ENCODE results near the gene TRAPPC11. TPM values are rescaled to one million over a fixed set of nuclear protein-coding genes. Genes with fewer than 3 reads are reported as not detected.

The TRAPPC11 gene
- total RNA-seq, 2 donors from 2014 or later = 41.6 to 65.3 TPM

DNA sequence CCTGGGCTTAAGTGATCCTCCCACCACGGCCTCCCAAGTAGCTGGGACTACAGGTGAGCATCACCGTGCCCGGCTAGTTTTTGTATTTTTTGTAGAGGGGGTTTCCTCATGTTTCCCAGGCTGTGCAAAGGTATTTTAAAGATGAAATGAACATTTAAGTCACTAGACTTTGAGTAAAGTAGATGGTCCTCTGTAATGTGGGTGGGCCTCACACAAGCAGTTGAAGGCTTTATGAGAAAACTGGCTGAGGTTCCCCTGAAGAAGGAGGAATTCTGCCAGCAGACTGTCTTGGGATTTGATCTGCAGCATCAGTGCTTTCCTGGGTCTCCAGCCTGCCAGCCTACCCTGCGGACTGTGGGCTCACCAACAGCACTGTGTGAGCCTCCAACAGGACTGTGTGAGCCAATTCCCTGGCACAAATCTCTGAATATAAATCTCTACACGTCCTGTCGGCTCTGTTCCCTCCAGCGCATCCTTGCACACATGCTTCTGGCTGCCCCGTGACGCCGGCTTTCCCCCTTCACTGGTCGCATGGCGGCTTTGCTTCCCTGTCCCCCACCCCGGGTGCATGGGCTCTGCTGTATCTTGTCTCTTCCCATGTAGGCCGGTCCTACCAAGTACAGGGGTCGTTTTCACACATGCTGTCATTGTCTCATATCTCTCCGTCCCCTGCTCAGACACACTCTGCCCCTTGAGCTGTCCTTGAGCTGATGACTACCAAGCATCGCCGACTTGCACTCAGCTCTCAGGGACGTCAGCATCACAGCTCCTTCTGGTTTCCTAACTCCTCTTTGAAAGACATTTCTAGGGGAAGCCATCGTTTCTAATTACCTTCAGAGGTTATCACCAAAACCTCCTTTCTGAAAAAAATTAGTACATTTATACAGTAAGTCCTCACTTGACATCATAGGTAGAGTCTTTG, 46.5 kb upstream of the TRAPPC11 start:
- TF ChIP-seq, protein P1, sequence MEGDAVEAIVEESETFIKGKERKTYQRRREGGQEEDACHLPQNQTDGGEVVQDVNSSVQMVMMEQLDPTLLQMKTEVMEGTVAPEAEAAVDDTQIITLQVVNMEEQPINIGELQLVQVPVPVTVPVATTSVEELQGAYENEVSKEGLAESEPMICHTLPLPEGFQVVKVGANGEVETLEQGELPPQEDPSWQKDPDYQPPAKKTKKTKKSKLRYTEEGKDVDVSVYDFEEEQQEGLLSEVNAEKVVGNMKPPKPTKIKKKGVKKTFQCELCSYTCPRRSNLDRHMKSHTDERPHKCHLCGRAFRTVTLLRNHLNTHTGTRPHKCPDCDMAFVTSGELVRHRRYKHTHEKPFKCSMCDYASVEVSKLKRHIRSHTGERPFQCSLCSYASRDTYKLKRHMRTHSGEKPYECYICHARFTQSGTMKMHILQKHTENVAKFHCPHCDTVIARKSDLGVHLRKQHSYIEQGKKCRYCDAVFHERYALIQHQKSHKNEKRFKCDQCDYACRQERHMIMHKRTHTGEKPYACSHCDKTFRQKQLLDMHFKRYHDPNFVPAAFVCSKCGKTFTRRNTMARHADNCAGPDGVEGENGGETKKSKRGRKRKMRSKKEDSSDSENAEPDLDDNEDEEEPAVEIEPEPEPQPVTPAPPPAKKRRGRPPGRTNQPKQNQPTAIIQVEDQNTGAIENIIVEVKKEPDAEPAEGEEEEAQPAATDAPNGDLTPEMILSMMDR (IDR thresholded peaks at IDR 0.05) = no peak
- no peak overlapping the region for H3K4me3 ChIP-seq
- no peaks in the 10 kb centered on the region for H3K9me3 ChIP-seq
- DNase-seq (ENCODE audit: low spot score) (no peak), ATAC-seq (ENCODE audit: insufficient number of reproducible peaks, low FRiP score, low read depth) (no peak)
- H3K36me3 ChIP-seq = no peaks in the 10 kb centered on the region
- H3K27ac ChIP-seq = no peak overlapping the region
- H3K27me3 ChIP-seq (replicated peaks; ENCODE audit: insufficient read depth) = no peaks in the 10 kb centered on the region
- H3K4me1 ChIP-seq (ENCODE audit: control insufficient read depth in 1 of 2, low read depth in 2 of 2) = peaks cover 0 to 6% of the 10 kb centered on the region in 2 donors

DNA sequence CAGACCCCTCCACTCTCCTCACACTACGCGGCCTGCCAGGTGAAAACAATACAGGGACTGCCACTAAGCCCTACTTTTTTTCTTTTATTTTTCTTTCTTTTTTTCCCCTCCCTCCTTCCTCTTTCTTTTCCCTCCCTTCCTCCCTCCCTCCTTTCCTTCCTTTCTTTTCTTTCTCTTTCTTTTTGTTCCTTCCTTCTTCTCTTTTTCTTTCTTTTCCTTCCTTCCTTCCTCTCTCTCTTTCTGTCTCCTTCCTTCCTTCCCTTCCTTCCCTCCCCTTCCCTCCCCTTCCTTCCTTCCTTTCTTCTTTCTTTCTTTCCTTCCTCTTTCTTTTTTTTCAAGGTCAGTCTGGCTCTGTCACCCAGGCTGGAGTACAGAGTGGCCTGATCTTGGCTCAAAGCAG, 42.0 kb upstream of the TRAPPC11 start:
- TF ChIP-seq, protein P1 (IDR thresholded peaks at IDR 0.05) = no peak
- no peaks in the 10 kb centered on the region for H3K36me3 ChIP-seq
- H3K9me3 ChIP-seq = no peaks in the 10 kb centered on the region
- no peak overlapping the region for H3K27ac ChIP-seq
- DNase-seq (ENCODE audit: low spot score) (no peak), ATAC-seq (ENCODE audit: insufficient number of reproducible peaks, low FRiP score, low read depth) (no peak)
- no peak overlapping the region for H3K4me3 ChIP-seq
- H3K4me1 ChIP-seq (ENCODE audit: control insufficient read depth in 1 of 2, low read depth in 2 of 2) = no peaks in the 10 kb centered on the region
- H3K27me3 ChIP-seq (replicated peaks; ENCODE audit: insufficient read depth) = no peaks in the 10 kb centered on the region

- Histone ChIP-seq H3K27ac (no peak overlapping the region), H3K4me3 (no peak overlapping the region), H3K27me3 (replicated peaks; ENCODE audit: insufficient read depth) (no peaks in the 10 kb centered on the region), H3K9me3 (no peaks in the 10 kb centered on the region), H3K36me3 (no peaks in the 10 kb centered on the region), H3K4me1 (ENCODE audit: control insufficient read depth in 1 of 2, low read depth in 2 of 2) (no peaks in the 10 kb centered on the region)
- no peak for DNase-seq (ENCODE audit: low spot score)
- ATAC-seq (ENCODE audit: insufficient number of reproducible peaks, low FRiP score, low read depth) = no peak
- TF ChIP-seq, protein P1 (IDR thresholded peaks at IDR 0.05) = no peak
These were observed 40.4 kb upstream of the TRAPPC11 start for GRCh38 chr4:183618681-183619080.

GRCh38 chr4:183620421-183620820, 38.7 kb upstream of the TRAPPC11 start:
- ATAC-seq (ENCODE audit: insufficient number of reproducible peaks, low FRiP score, low read depth) = no peak
- H3K36me3 ChIP-seq = no peaks in the 10 kb centered on the region
- no peak for DNase-seq (ENCODE audit: low spot score)
- H3K4me3 ChIP-seq = no peak overlapping the region
- H3K9me3 ChIP-seq = no peaks in the 10 kb centered on the region
- TF ChIP-seq, protein P1 (IDR thresholded peaks at IDR 0.05) = no peak
- no peak overlapping the region for H3K27ac ChIP-seq
- no peaks in the 10 kb centered on the region for H3K27me3 ChIP-seq (replicated peaks; ENCODE audit: insufficient read depth)
- H3K4me1 ChIP-seq (ENCODE audit: control insufficient read depth in 1 of 2, low read depth in 2 of 2) = no peaks in the 10 kb centered on the region

GRCh38 chr4:183621875-183622274, 37.2 kb upstream of the TRAPPC11 start:
- TF ChIP-seq, protein P1 (IDR thresholded peaks at IDR 0.05) = no peak
- Histone ChIP-seq H3K4me3 (no peak overlapping the region), H3K36me3 (no peaks in the 10 kb centered on the region), H3K9me3 (no peaks in the 10 kb centered on the region), H3K27ac (no peak overlapping the region), H3K27me3 (replicated peaks; ENCODE audit: insufficient read depth) (no peaks in the 10 kb centered on the region), H3K4me1 (ENCODE audit: control insufficient read depth in 1 of 2, low read depth in 2 of 2) (no peaks in the 10 kb centered on the region)
- no peak for DNase-seq (ENCODE audit: low spot score)
- no peak for ATAC-seq (ENCODE audit: insufficient number of reproducible peaks, low FRiP score, low read depth)

All from thoracic aorta (tissue), 2 donors.